CD4-positive, alpha-beta T cell (primary cell): Measurements from ENCODE around the gene SDE2. TPM values are rescaled to one million over a fixed set of nuclear protein-coding genes. Genes with fewer than 3 reads are reported as not detected.

Source experiments
- ATAC-seq: fragments of 200-7000 bp; cut with Tn5 transposase; one replicate; pipeline ENCODE4 v1.10.0; 2022; ENCODE audit warnings: mild to moderate bottlenecking; ENCODE audit not compliant: poor library complexity
- CTCF ChIA-PET: fragments of 350-600 bp; sonication (Branson Sonifier 250); formaldehyde crosslinking; loops from one replicate; lab custom pipeline; 2021; ENCODE audit warnings: antibody characterized with exemption, inconsistent platforms; lab: Charles Lee
- POLR2A ChIA-PET: fragments of 350-600 bp; sonication (Branson Sonifier 250); formaldehyde crosslinking; loops from one replicate; lab custom pipeline; 2021; ENCODE audit warnings: antibody characterized with exemption, inconsistent platforms; lab: Charles Lee
- DNase-seq, 14 experiments: peaks; one replicate each; pipeline ENCODE4 v3.0.0-alpha.2; 2013 to 2020; ENCODE audit warnings: mixed read lengths in 2 of 14
- H3K27ac ChIP-seq, 2 donors: one replicate each; pipeline versions ENCODE4 v1.5.1 to v1.7.0; 2013; ENCODE audit warnings: low read length in 2 of 2, low read depth in 1 of 2, mild to moderate bottlenecking in 1 of 2
- H3K27me3 ChIP-seq, 2 experiments: 1 replicate in 1 of 2; 2 replicates in 1 of 2; pipeline versions ENCODE4 v1.6.1 to v1.7.0; 2013; ENCODE audit warnings: low read length in 2 of 2, control low read depth in 1 of 2, mild to moderate bottlenecking in 1 of 2, moderate library complexity in 1 of 2; ENCODE audit not compliant: insufficient read depth in 2 of 2, control insufficient read depth in 1 of 2
- H3K36me3 ChIP-seq: one replicate; pipeline ENCODE4 v1.6.1; 2013; ENCODE audit warnings: low read length, control low read depth; ENCODE audit not compliant: insufficient read depth
- H3K4me1 ChIP-seq: one replicate; pipeline ENCODE4 v1.6.1; 2013; ENCODE audit warnings: low read length, control low read depth; ENCODE audit not compliant: insufficient read depth
- H3K4me3 ChIP-seq: one replicate; pipeline ENCODE4 v1.5.1; 2013; ENCODE audit warnings: mild to moderate bottlenecking, low read length, moderate library complexity
- H3K9me3 ChIP-seq, 2 experiments: 1 replicate in 1 of 2; 2 replicates in 1 of 2; pipeline versions ENCODE4 v1.6.1 to v1.7.0; 2013; ENCODE audit warnings: low read length in 2 of 2, mild to moderate bottlenecking in 2 of 2, control low read depth in 1 of 2, moderate library complexity in 1 of 2; ENCODE audit not compliant: control insufficient read depth in 1 of 2, insufficient read depth in 1 of 2
- H3K27ac Mint-ChIP-seq: one replicate; pipeline ENCODE4 v1.8.0; 2020; ENCODE audit warnings: mixed read lengths
- H3K27me3 Mint-ChIP-seq: one replicate; pipeline ENCODE4 v1.8.0; 2021; ENCODE audit warnings: mixed read lengths
- H3K36me3 Mint-ChIP-seq: one replicate; pipeline ENCODE4 v1.8.0; 2021; ENCODE audit warnings: low read depth, mixed read lengths
- H3K4me1 Mint-ChIP-seq: one replicate; pipeline ENCODE4 v1.8.0; 2021; ENCODE audit warnings: low read depth, mixed read lengths
- H3K4me3 Mint-ChIP-seq: one replicate; pipeline ENCODE4 v1.8.0; 2020; ENCODE audit warnings: mild to moderate bottlenecking, mixed read lengths
- H3K9me3 Mint-ChIP-seq: one replicate; pipeline ENCODE4 v1.8.0; 2020; ENCODE audit warnings: mixed read lengths
- intact Hi-C, 2 experiments: fragments of 100-400 bp; cut with DNase I in 1 of 2; cut with micrococcal nuclease in 1 of 2; formaldehyde crosslinking; loops; one replicate each; pipeline versions ENCODE4 v1.15.1 to v1.9.0; 2023 to 2025; cut with DNase I, micrococcal nuclease
- total RNA-seq, 174 experiments: library from RNA in 2 of 174; stranded (reverse) in 2 of 174; gene quantifications; one replicate each; pipeline ENCODE4 v1.2.3 and lab custom pipeline; 2021 to 2026
- TF ChIP-seq, protein P1 (sequence below): fragments of 200-600 bp; IDR thresholded peaks from one replicate; pipeline ENCODE4 v1.8.0; 2022; ENCODE audit warnings: antibody characterized with exemption, mild to moderate bottlenecking

The SDE2 gene
- total RNA-seq, 2 experiments from 2014 or later: 48.2 to 49.3 TPM

DNA sequence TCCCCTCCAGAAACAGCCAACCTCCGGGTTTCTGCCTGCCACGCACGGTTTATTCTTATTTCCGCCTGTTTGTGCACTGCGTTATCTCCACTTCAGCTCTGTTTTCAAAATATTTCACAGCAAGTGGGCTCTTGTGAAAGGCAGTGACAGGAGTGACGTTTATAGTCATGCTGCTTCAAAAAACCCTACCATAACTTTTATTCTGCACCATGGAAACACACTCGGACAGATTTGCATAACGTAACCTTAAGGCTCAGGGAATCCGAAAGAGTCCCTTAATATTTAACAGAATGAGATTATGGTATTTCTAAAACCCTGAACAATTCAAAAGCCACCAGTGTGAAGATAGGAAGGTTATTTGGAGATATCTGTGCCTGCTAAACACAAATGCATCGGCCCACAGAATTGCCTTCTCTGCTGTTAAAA, 782 bp upstream of the SDE2 start:
- DNase-seq: peak in 9 of 14 experiments; percentile 49 to 88 (median 64)
- ATAC-seq: peak; percentile 48
- Mint-ChIP-seq H3K9me3 (no peaks in the 10 kb centered on the region), H3K27ac (peak overlapping the region; percentile 96), H3K4me3 (peak overlapping the region; percentile 99), H3K4me1 (peaks cover 80% of the 10 kb centered on the region), H3K36me3 (peaks cover 36% of the 10 kb centered on the region), H3K27me3 (no peaks in the 10 kb centered on the region)
- ChIA-PET POLR2A (interaction anchor here (0.6 to 14.9 kb wide), 52 partner anchors 8 to 941 kb away, joined by 3 to 750 read pairs (median 6); partner anchors contain the start of genes COQ8A, H3-3A, LBR and LIN9), CTCF (interaction anchor here (0.9 to 2.4 kb wide), 5 partner anchors 12 to 222 kb away, joined by 4 to 27 read pairs (median 6); partner anchors contain the start of genes H3-3A and SRP9)
- TF ChIP-seq, protein P1, sequence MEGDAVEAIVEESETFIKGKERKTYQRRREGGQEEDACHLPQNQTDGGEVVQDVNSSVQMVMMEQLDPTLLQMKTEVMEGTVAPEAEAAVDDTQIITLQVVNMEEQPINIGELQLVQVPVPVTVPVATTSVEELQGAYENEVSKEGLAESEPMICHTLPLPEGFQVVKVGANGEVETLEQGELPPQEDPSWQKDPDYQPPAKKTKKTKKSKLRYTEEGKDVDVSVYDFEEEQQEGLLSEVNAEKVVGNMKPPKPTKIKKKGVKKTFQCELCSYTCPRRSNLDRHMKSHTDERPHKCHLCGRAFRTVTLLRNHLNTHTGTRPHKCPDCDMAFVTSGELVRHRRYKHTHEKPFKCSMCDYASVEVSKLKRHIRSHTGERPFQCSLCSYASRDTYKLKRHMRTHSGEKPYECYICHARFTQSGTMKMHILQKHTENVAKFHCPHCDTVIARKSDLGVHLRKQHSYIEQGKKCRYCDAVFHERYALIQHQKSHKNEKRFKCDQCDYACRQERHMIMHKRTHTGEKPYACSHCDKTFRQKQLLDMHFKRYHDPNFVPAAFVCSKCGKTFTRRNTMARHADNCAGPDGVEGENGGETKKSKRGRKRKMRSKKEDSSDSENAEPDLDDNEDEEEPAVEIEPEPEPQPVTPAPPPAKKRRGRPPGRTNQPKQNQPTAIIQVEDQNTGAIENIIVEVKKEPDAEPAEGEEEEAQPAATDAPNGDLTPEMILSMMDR: no peak
- H3K4me3 ChIP-seq: peak overlapping the region; percentile 88
- intact Hi-C loops: loop anchor here (1.0 to 10.0 kb wide), 10 partner anchors 62 to 573 kb away; partner anchors contain the start of genes PYCR2 (in 2 of the 2), H3-3A (in 1 of the 2), LBR (in 1 of the 2) and LIN9 (in 1 of the 2)
- peaks cover 74% of the 10 kb centered on the region for H3K4me1 ChIP-seq
- H3K27ac ChIP-seq: peak overlapping the region; percentile 99
- H3K36me3 ChIP-seq: peaks cover 11% of the 10 kb centered on the region
- H3K9me3 ChIP-seq: no peaks in the 10 kb centered on the region
- H3K27me3 ChIP-seq: no peaks in the 10 kb centered on the region

DNA sequence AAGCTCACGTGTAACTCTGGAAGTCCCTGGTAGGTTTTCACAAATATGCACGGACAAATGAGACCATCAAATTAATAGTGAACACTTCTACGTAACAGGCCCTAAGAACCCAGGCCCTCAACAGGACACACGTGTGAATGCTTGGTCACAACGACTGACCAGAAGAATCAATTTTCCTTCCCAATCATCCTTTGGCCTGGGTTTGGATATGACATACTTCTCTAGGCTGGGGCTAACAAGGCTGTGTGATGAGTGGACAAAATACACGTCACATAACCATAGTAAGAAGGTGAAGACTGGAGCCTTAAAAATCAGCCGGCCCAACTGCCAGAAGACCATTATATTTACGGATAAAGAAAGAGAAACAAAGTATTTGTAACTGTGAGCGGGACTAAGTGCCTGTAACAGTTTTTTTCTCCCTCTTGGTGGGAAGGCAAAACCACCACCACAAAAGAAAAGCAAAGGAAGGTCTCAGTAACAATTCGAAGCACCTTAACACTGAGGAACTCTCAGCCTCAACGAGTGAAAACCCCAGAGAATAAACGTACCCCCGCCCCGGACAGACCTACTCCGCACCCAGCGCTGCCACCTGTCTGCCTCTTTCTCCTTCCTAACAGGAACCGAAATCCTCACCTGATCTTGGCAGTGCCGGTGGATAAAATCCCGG, 450 bp downstream of the SDE2 start:
- Mint-ChIP-seq H3K27ac (peak overlapping the region; percentile 96), H3K27me3 (no peaks in the 10 kb centered on the region), H3K4me3 (peak overlapping the region; percentile 99), H3K36me3 (peaks cover 48% of the 10 kb centered on the region), H3K4me1 (peaks cover 79% of the 10 kb centered on the region), H3K9me3 (no peaks in the 10 kb centered on the region)
- Histone ChIP-seq H3K27me3 (no peaks in the 10 kb centered on the region), H3K4me3 (peak overlapping the region; percentile 88), H3K36me3 (peaks cover 23% of the 10 kb centered on the region), H3K4me1 (peaks cover 62% of the 10 kb centered on the region), H3K9me3 (no peaks in the 10 kb centered on the region), H3K27ac (peak overlapping the region; percentile 93 to 99)
- peak; percentile 2 for ATAC-seq
- POLR2A ChIA-PET: interaction anchor here (0.7 to 14.9 kb wide), 45 partner anchors 11 to 942 kb away, joined by 3 to 750 read pairs (median 7); partner anchors contain the start of genes COQ8A, H3-3A, LBR and LIN9
- DNase-seq: peak in 1 of 14 experiments; percentile 41
- intact Hi-C loops: loop anchor here (1.0 to 5.0 kb wide), 7 partner anchors 64 to 571 kb away; partner anchors contain the start of genes PYCR2 (in 2 of the 2), H3-3A (in 1 of the 2), LBR (in 1 of the 2) and SRP9 (in 1 of the 2)
- TF ChIP-seq, protein P1: no peak
- CTCF ChIA-PET: interaction anchor here (1.0 to 2.4 kb wide), 5 partner anchors 11 to 66 kb away, joined by 3 to 27 read pairs (median 5); no protein-coding TSS in a partner anchor

DNA sequence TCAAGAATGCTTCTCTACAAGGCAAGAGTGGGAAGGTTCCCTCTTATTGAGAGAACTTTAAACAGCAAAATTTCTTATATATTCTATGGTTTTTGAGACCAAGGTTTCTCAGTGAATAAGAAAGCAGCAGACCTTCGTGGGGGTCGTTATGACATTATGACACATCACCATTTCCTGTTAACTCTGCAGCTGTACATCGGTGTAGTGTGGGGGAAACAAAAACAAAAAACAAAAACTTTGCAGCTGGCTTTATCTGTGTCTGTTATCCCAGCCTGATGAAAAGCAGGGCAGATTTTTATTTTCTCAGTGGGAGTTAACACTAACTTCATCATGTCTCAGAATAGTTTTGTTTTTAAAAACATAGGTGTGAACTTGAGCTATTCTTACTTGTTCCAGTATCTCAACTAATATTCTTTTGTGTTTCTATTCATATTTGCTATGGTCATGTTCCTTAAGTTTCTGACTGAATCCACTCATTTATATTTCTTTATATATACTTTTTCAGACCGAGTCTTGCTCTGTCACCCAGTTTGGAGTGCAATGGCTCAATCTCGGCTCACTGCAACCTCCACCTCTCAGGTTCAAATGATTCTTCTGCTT, 2.1 kb downstream of the SDE2 start:
- peak overlapping the region; percentile 80 for H3K27ac Mint-ChIP-seq
- ATAC-seq: no peak
- CTCF ChIA-PET: interaction anchor here (2.6 to 2.9 kb wide), 2 partner anchors 10 to 68 kb away, joined by 12 to 13 read pairs; no protein-coding TSS in a partner anchor
- Histone ChIP-seq H3K4me1 (peaks cover 49% of the 10 kb centered on the region), H3K27me3 (no peaks in the 10 kb centered on the region), H3K4me3 (no peak overlapping the region), H3K9me3 (no peaks in the 10 kb centered on the region), H3K36me3 (peaks cover 37% of the 10 kb centered on the region), H3K27ac (no peak overlapping the region)
- no peaks in the 10 kb centered on the region for H3K9me3 Mint-ChIP-seq
- intact Hi-C loops: loop anchor here in 1 of 2 experiments (5.0 kb wide), 4 partner anchors 75 to 570 kb away; partner anchors contain the start of genes LBR, PYCR2 and SRP9
- POLR2A ChIA-PET: interaction anchor here (0.6 to 14.9 kb wide), 2 partner anchors 9 to 65 kb away, joined by 3 to 750 read pairs; partner anchors contain the start of gene H3-3A
- peaks cover 63% of the 10 kb centered on the region for H3K4me1 Mint-ChIP-seq
- TF ChIP-seq, protein P1: no peak
- no peaks in the 10 kb centered on the region for H3K27me3 Mint-ChIP-seq
- H3K36me3 Mint-ChIP-seq: peaks cover 65% of the 10 kb centered on the region
- peak overlapping the region; percentile 85 for H3K4me3 Mint-ChIP-seq
- peak in 1 of 14 experiments; percentile 22 for DNase-seq
